NCI-H526 treated with DMSO at 0.1 percent for 48 hours (cell line): ENCODE data around the gene GSTO2.
A peak's percentile ranks its signal among the peaks of the same experiment; 100 is the strongest.

Source experiments
- DNase-seq: peaks from one replicate; lab custom pipeline; 2025; lab: John Stamatoyannopoulos, UW

The GSTO2 gene

GRCh38 chr10:104253606-104254410, 15.2 kb upstream of the GSTO2 start:
- no peak for DNase-seq

- no peak for DNase-seq
Observed at GRCh38 chr10:104254493-104255310, 14.3 kb upstream of the GSTO2 start, which contains the start of gene GSTO1. Gene GSTO1 (plus strand): TSS chr10:104254892. CDS start chr10:104254929, 37 bp downstream.

- DNase-seq, result no peak
Observed at GRCh38 chr10:104255311-104255981, 13.5 kb upstream of the GSTO2 start.

GRCh38 chr10:104256335-104256961, 12.5 kb upstream of the GSTO2 start:
- DNase-seq, result no peak

GRCh38 chr10:104257235-104257634, 11.7 kb upstream of the GSTO2 start:
- DNase-seq, result no peak

- no peak for DNase-seq
Observed at GRCh38 chr10:104258209-104258608, 10.8 kb upstream of the GSTO2 start.

- DNase-seq, result no peak
Observed at GRCh38 chr10:104259456-104259855, 9.5 kb upstream of the GSTO2 start.

GRCh38 chr10:104259999-104260774, 8.8 kb upstream of the GSTO2 start:
- DNase-seq, result no peak

- no peak for DNase-seq
Observed at GRCh38 chr10:104260775-104261115, 8.2 kb upstream of the GSTO2 start.

GRCh38 chr10:104262055-104262454, 6.9 kb upstream of the GSTO2 start:
- no peak for DNase-seq

- DNase-seq, result no peak
Observed at GRCh38 chr10:104264783-104265182, 4.2 kb upstream of the GSTO2 start.

GRCh38 chr10:104267721-104268404, 1.1 kb upstream of the GSTO2 start:
- no peak for DNase-seq

GRCh38 chr10:104268405-104268712, 625 bp upstream of the GSTO2 start:
- DNase-seq, result no peak

GRCh38 chr10:104273286-104273685, 4.3 kb downstream of the GSTO2 start:
- DNase-seq, result no peak

- DNase-seq, result no peak
Observed at GRCh38 chr10:104273899-104274575, 5.1 kb downstream of the GSTO2 start.

- DNase-seq, result peak; percentile 55
Observed at GRCh38 chr10:104274762-104275721, 6.1 kb downstream of the GSTO2 start.

GRCh38 chr10:104276192-104276591, 7.2 kb downstream of the GSTO2 start:
- no peak for DNase-seq

- DNase-seq, result no peak
Observed at GRCh38 chr10:104277785-104278184, 8.8 kb downstream of the GSTO2 start.

- DNase-seq, result no peak
Observed at GRCh38 chr10:104279550-104280259, 10.7 kb downstream of the GSTO2 start.
